SK-N-SH (cell line): ENCODE measurements around the gene FAM76B. TPM values are rescaled to one million over a fixed set of nuclear protein-coding genes. Genes with fewer than 3 reads are reported as not detected.

Source experiments
- CTCF ChIA-PET: fragments of 300-600, 350-600 bp; formaldehyde crosslinking; extraction: SDS; loops from one replicate; lab custom pipeline; 2021; lab: Yijun Ruan, JAX
- POLR2A ChIA-PET: fragments of 350-600 bp; sonication (Branson Sonifier 250); formaldehyde crosslinking; extraction: SDS; loops from one replicate; lab custom pipeline; 2020; ENCODE audit warnings: antibody characterized with exemption, inconsistent platforms; lab: Yijun Ruan, JAX
- DNase-seq: peaks from one replicate; pipeline ENCODE4 v3.0.0; 2012
- H2AFZ ChIP-seq: fragments of 200-600 bp; sonication (generic); 2 replicates; pipeline ENCODE4 v1.8.1; 2016; ENCODE audit warnings: antibody characterized with exemption, mild to moderate bottlenecking, low read depth
- H3F3A ChIP-seq: fragments of 200-600 bp; sonication (generic); replicated peaks from 2 replicates; pipeline ENCODE3; 2016; ENCODE audit warnings: antibody characterized with exemption, mild to moderate bottlenecking; ENCODE audit not compliant: insufficient read depth
- H3K27ac ChIP-seq, 2 experiments: fragments of 200-500 bp in 1 of 2; fragments of 200-600 bp in 1 of 2; sonication (Bioruptor generic) in 1 of 2; sonication (generic), shearing (Covaris generic) in 1 of 2; 2 replicates each; pipeline versions ENCODE4 v1.5.1 to v1.6.1; 2014 to 2016; ENCODE audit warnings: low read depth in 2 of 2, inconsistent platforms in 1 of 2, low read length in 1 of 2, mild to moderate bottlenecking in 1 of 2, mixed read lengths in 1 of 2
- H3K27me3 ChIP-seq: fragments of 200-600 bp; sonication (generic), shearing (Covaris generic); 2 replicates; pipeline ENCODE4 v1.6.1; 2016; ENCODE audit warnings: mixed run types; ENCODE audit not compliant: insufficient read depth
- H3K36me3 ChIP-seq, 2 experiments: fragments of 200-500 bp in 1 of 2; fragments of 200-600 bp in 1 of 2; sonication (Bioruptor generic) in 1 of 2; sonication (generic) in 1 of 2; replicated peaks in 1 of 2; 2 replicates each; pipeline versions ENCODE3 to v1.5.1; 2014 to 2016; ENCODE audit warnings: low read length in 1 of 2, mild to moderate bottlenecking in 1 of 2; ENCODE audit not compliant: insufficient read depth in 2 of 2, control insufficient read depth in 1 of 2
- H3K4me1 ChIP-seq, 2 experiments: fragments of 200-500 bp in 1 of 2; fragments of 200-600 bp in 1 of 2; sonication (Bioruptor generic) in 1 of 2; sonication (generic), shearing (Covaris generic) in 1 of 2; 2 replicates each; pipeline versions ENCODE4 v1.5.1 to v1.6.1; 2014 to 2016; ENCODE audit warnings: low read depth in 1 of 2, low read length in 1 of 2, mixed run types in 1 of 2; ENCODE audit not compliant: insufficient read depth in 2 of 2, control insufficient read depth in 1 of 2
- H3K4me2 ChIP-seq: fragments of 200-600 bp; sonication (generic), shearing (Covaris generic); 2 replicates; pipeline ENCODE4 v1.6.1; 2017; ENCODE audit warnings: mixed run types
- H3K4me3 ChIP-seq, 2 experiments: fragments of 200-500 bp in 1 of 2; fragments of 200-600 bp in 1 of 2; sonication (Bioruptor generic) in 1 of 2; sonication (generic), shearing (Covaris generic) in 1 of 2; 2 replicates each; pipeline versions ENCODE4 v1.5.1 to v1.8.1; 2014 to 2016; ENCODE audit warnings: low read depth in 2 of 2, inconsistent platforms in 1 of 2, low read length in 1 of 2, mild to moderate bottlenecking in 1 of 2, mixed read lengths in 1 of 2, moderate library complexity in 1 of 2
- H3K79me2 ChIP-seq: fragments of 200-600 bp; sonication (generic); 2 replicates; pipeline ENCODE4 v1.8.1; 2017; ENCODE audit warnings: mild to moderate bottlenecking; ENCODE audit not compliant: insufficient read depth
- H3K9ac ChIP-seq: fragments of 200-600 bp; sonication (generic); 2 replicates; pipeline ENCODE4 v1.6.1; 2017; ENCODE audit warnings: mixed run types
- H3K9me2 ChIP-seq: fragments of 200-600 bp; sonication (generic); 2 replicates; pipeline ENCODE4 v1.6.1; 2017; ENCODE audit warnings: mixed run types
- H3K9me3 ChIP-seq: fragments of 200-600 bp; sonication (generic); 2 replicates; pipeline ENCODE4 v1.6.1; 2017; ENCODE audit warnings: mixed run types, mild to moderate bottlenecking, moderate library complexity
- H4K20me1 ChIP-seq: fragments of 200-600 bp; sonication (generic); 2 replicates; pipeline ENCODE4 v1.6.1; 2017; ENCODE audit warnings: mild to moderate bottlenecking, mixed run types; ENCODE audit not compliant: insufficient read depth
- CHD2 ChIP-seq: fragments of 150-350 bp; IDR thresholded peaks from 2 replicates; pipeline ENCODE4 v1.6.1; 2018; ENCODE audit warnings: low read length; ENCODE audit not compliant: partially characterized antibody
- EP300 ChIP-seq, 2 experiments: IDR thresholded peaks; 2 replicates each; pipeline versions ENCODE4 v1.4.0 to v1.6.1; 2012; ENCODE audit warnings: borderline replicate concordance in 1 of 2, low read depth in 1 of 2, low read length in 1 of 2
- EZH2phosphoT487 ChIP-seq: fragments of 200-600 bp; sonication (generic); IDR thresholded peaks from 2 replicates; pipeline ENCODE4 v1.6.1; 2017; ENCODE audit warnings: low read depth, mixed run types, mild to moderate bottlenecking, antibody characterized with exemption, moderate library complexity, borderline replicate concordance
- FOSL2 ChIP-seq: IDR thresholded peaks from 2 replicates; pipeline ENCODE4 v1.4.0; 2012; ENCODE audit warnings: low read depth, mild to moderate bottlenecking, moderate library complexity, borderline replicate concordance
- FOXM1 ChIP-seq: IDR thresholded peaks from 2 replicates; pipeline ENCODE4 v1.4.0; 2012; ENCODE audit warnings: low read depth, mild to moderate bottlenecking
- GABPA ChIP-seq: IDR thresholded peaks from 2 replicates; pipeline ENCODE4 v1.4.0; 2012; ENCODE audit warnings: low read depth, mild to moderate bottlenecking
- JUND ChIP-seq: IDR thresholded peaks from 2 replicates; pipeline ENCODE4 v1.4.0; 2012
- NFIC ChIP-seq: IDR thresholded peaks from 2 replicates; pipeline ENCODE4 v1.4.0; 2012; ENCODE audit warnings: borderline replicate concordance
- RCOR1 ChIP-seq: fragments of 150-350 bp; IDR thresholded peaks from 2 replicates; pipeline ENCODE4 v1.6.1; 2017; ENCODE audit warnings: antibody characterized with exemption, low read length
- RXRA ChIP-seq: IDR thresholded peaks from 2 replicates; pipeline ENCODE4 v1.4.0; 2012; ENCODE audit warnings: low read depth, mild to moderate bottlenecking, borderline replicate concordance
- SMC3 ChIP-seq: IDR thresholded peaks from 2 replicates; pipeline ENCODE4 v1.6.1; 2012; ENCODE audit warnings: low read depth, low read length, improper control_type of control experiment
- TAF1 ChIP-seq: IDR thresholded peaks from 2 replicates; pipeline ENCODE4 v1.6.1; 2012; ENCODE audit warnings: low read depth, mild to moderate bottlenecking, low read length, moderate library complexity, borderline replicate concordance
- TCF12 ChIP-seq: IDR thresholded peaks from 2 replicates; pipeline ENCODE4 v1.4.0; 2012
- YY1 ChIP-seq: IDR thresholded peaks from 2 replicates; pipeline ENCODE4 v1.4.0; 2012; ENCODE audit warnings: low read depth, mild to moderate bottlenecking
- WGBS: methylation state at CpG from one replicate; pipeline ENCODE4 v1.1.6; 2017; ENCODE audit warnings: low lambda C conversion rate; 5-methylcytosine and 5-hydroxymethylcytosine counted together
- polyA plus RNA-seq, 3 experiments: library from polyadenylated mRNA; depleted of rRNA; stranded (reverse); fragments of >200 nt; gene quantifications; 2 replicates each; pipeline ENCODE4 v1.2.3, GENCODE V29; 2012
- TF ChIP-seq, protein P1 (sequence below): IDR thresholded peaks from 2 replicates; pipeline ENCODE4 v1.4.0; 2012; ENCODE audit warnings: low read depth, borderline replicate concordance
- TF ChIP-seq, protein P2 (sequence below): IDR thresholded peaks from 2 replicates; pipeline ENCODE4 v1.4.0; 2012; ENCODE audit warnings: low read depth
- TF ChIP-seq, protein P3 (sequence below): IDR thresholded peaks from 2 replicates; pipeline ENCODE4; 2012

FAM76B gene
- polyA plus RNA-seq, 1 of the 3 experiments (the other 2 are of a cell fraction) = 15.4 TPM

DNA sequence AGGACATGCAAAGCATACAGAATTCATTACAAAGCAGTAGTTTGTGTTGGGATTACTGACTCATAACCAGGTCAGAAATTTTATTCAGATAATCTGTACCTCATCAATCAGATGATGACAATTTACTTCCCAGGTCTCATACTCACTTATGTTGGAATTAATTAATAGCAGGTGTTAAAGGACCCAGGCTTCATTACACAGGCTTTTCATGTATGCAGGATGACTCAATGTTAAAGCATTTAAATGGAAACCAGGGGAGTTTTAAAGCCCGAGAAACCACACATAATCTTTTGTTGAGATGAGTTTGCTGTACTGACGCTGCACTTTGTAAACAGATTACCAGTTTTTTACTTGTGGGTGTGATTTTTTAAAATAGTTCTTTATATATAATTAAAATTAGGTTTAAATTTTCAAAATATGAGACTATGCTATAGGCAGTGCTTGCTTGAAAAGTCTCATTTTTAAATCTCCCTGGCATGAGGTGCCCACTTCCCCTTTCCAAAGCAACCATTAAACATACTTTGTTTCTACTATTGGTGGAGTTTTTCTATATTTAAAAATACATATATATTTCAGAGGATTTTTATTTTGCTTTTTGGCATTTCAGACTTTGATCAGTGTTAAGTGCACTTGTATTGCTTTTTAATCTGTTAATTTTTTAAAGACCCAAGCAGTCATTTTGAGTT, 41.8 kb upstream of the FAM76B start (continued):
- TF ChIP-seq EZH2phosphoT487 = no peak
- peak; percentile 92 for TF ChIP-seq FOXM1
- TF ChIP-seq, protein P1, sequence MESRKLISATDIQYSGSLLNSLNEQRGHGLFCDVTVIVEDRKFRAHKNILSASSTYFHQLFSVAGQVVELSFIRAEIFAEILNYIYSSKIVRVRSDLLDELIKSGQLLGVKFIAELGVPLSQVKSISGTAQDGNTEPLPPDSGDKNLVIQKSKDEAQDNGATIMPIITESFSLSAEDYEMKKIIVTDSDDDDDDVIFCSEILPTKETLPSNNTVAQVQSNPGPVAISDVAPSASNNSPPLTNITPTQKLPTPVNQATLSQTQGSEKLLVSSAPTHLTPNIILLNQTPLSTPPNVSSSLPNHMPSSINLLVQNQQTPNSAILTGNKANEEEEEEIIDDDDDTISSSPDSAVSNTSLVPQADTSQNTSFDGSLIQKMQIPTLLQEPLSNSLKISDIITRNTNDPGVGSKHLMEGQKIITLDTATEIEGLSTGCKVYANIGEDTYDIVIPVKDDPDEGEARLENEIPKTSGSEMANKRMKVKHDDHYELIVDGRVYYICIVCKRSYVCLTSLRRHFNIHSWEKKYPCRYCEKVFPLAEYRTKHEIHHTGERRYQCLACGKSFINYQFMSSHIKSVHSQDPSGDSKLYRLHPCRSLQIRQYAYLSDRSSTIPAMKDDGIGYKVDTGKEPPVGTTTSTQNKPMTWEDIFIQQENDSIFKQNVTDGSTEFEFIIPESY = 0 out of 2 replicates have a peak, but pooled peaks have one; percentile 59
- TF ChIP-seq CHD2 = no peak
- no peak for TF ChIP-seq RCOR1
- TF ChIP-seq TAF1 = no peak
- TF ChIP-seq GABPA = 0 out of 2 replicates have a peak, but pooled peaks have one; percentile 18
- TF ChIP-seq RXRA = peak; percentile 83
- TF ChIP-seq, protein P2, sequence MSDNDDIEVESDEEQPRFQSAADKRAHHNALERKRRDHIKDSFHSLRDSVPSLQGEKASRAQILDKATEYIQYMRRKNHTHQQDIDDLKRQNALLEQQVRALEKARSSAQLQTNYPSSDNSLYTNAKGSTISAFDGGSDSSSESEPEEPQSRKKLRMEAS = 0 out of 2 replicates have a peak, but pooled peaks have one; percentile 23
- TF ChIP-seq SMC3 = no peak
- TF ChIP-seq, all 33 proteins: peak for 17

DNA sequence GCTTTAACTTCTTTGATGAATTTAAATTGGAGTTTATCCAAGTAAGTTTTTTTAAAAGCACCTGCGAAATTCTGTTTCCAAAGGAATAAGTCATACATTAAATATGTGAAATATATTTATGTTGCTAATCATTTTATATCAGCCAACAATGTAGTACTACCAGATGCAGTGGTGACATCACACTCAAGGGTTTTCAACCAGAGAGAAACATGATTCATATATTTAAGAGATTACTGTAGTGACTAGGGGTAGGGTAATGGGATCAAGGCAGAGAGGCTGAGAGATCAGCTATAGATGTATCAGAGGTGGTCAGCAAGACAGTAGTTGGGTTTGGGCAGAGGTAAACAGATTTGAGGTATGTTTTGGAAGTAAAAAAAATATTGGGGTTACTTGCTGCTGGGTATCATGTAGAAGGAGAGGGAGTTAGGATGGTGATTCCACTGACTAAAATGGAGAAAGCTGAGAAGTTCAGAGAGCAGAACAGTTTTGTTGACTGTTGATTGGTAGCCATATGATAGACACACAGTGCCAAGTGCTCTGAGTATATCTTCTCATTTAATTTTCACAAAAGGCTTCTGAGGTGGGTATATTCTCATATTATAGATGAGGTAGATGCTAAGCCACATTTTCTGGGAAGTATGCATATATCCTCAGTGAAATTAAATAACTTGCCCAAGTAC, 40.1 kb upstream of the FAM76B start:
- ChIA-PET CTCF (interaction anchor here (0.7 to 1.2 kb wide), 4 partner anchors 513 to 1202 kb away, joined by 3 to 4 read pairs (median 3); partner anchors contain the start of gene MAML2), POLR2A (no interaction called here)
- WGBS = 18% methylated on average over 1 of the region's 1 CpG
- no peak overlapping the region for H3K9ac ChIP-seq
- H3K79me2 ChIP-seq = no peaks in the 10 kb centered on the region
- peaks cover 70 to 72% of the 10 kb centered on the region in 2 experiments for H3K36me3 ChIP-seq
- peaks cover 35% of the 10 kb centered on the region for H3F3A ChIP-seq
- no peaks in the 10 kb centered on the region for H3K9me2 ChIP-seq
- peaks cover 0 to 6% of the 10 kb centered on the region in 2 experiments; a peak in 3 of 4 replicates for H3K4me1 ChIP-seq
- no peak overlapping the region for H3K4me2 ChIP-seq
- no peak for DNase-seq
- H3K27me3 ChIP-seq = no peaks in the 10 kb centered on the region
- no peaks in the 10 kb centered on the region for H3K9me3 ChIP-seq
- TF ChIP-seq YY1 (no peak), FOSL2 (peak; percentile 55; the same call in 1 of the 2 replicates), JUND (peak; percentile 54), EP300 (IDR thresholded peaks at IDR 0.05; ENCODE audit: borderline replicate concordance in 1 of 2, low read depth in 1 of 2, low read length in 1 of 2) (peak in 1 of 2 experiments; percentile 22; a peak in 1 of 4 replicates), NFIC (peak; percentile 26; the same call in 1 of the 2 replicates), TCF12 (peak; percentile 83)
- TF ChIP-seq, protein P2 = no peak
- TF ChIP-seq, protein P3, sequence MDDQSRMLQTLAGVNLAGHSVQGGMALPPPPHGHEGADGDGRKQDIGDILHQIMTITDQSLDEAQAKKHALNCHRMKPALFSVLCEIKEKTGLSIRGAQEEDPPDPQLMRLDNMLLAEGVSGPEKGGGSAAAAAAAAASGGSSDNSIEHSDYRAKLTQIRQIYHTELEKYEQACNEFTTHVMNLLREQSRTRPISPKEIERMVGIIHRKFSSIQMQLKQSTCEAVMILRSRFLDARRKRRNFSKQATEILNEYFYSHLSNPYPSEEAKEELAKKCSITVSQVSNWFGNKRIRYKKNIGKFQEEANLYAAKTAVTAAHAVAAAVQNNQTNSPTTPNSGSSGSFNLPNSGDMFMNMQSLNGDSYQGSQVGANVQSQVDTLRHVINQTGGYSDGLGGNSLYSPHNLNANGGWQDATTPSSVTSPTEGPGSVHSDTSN = peak; percentile 39; the same call in 1 of the 2 replicates
- H4K20me1 ChIP-seq = no peaks in the 10 kb centered on the region
- no peak overlapping the region for H2AFZ ChIP-seq
- H3K4me3 ChIP-seq = no peak overlapping the region
- H3K27ac ChIP-seq = peak overlapping the region; percentile 82 to 89; a peak in 3 of 4 replicates
